H9 (cell line): Measurements from ENCODE around the gene SMTNL2. TPM values are rescaled to one million over a fixed set of nuclear protein-coding genes. Genes with fewer than 3 reads are reported as not detected.

Experiments used
- DNase-seq: peaks from one replicate; pipeline ENCODE4 v3.0.0-alpha.2; 2017
- H2AFZ ChIP-seq: one replicate; pipeline ENCODE4 v1.6.1; 2013; ENCODE audit warnings: mild to moderate bottlenecking, low read length, control low read depth, moderate library complexity
- H2AK5ac ChIP-seq: 2 replicates; pipeline ENCODE4 v1.6.1; 2013; ENCODE audit warnings: low read length, control low read depth, mixed read lengths; ENCODE audit not compliant: insufficient read length
- H2BK120ac ChIP-seq: one replicate; pipeline ENCODE4 v1.6.1; 2013; ENCODE audit warnings: low read depth, mild to moderate bottlenecking, low read length, control low read depth, inconsistent platforms; ENCODE audit not compliant: poor library complexity, severe bottlenecking
- H2BK12ac ChIP-seq: 2 replicates; pipeline ENCODE4 v1.6.1; 2013; ENCODE audit warnings: low read length, control low read depth, mixed read lengths, low read depth; ENCODE audit not compliant: insufficient read length
- H2BK15ac ChIP-seq: 2 replicates; pipeline ENCODE4 v1.6.1; 2013; ENCODE audit warnings: low read depth, low read length, control low read depth
- H2BK20ac ChIP-seq: one replicate; pipeline ENCODE4 v1.6.1; 2013; ENCODE audit warnings: low read depth, mild to moderate bottlenecking, low read length, control low read depth, inconsistent platforms; ENCODE audit not compliant: poor library complexity, severe bottlenecking
- H2BK5ac ChIP-seq: 2 replicates; pipeline ENCODE4 v1.6.1; 2013; ENCODE audit warnings: low read length, control low read depth, mixed read lengths; ENCODE audit not compliant: insufficient read length
- H3K14ac ChIP-seq: 2 replicates; pipeline ENCODE4 v1.6.1; 2013; ENCODE audit warnings: low read length, control low read depth; ENCODE audit not compliant: insufficient read depth
- H3K18ac ChIP-seq: 2 replicates; pipeline ENCODE4 v1.6.1; 2013; ENCODE audit warnings: low read depth, mild to moderate bottlenecking, mixed read lengths, low read length, control low read depth; ENCODE audit not compliant: insufficient read length
- H3K23ac ChIP-seq: 2 replicates; pipeline ENCODE4 v1.6.1; 2013; ENCODE audit warnings: low read length, control low read depth, mixed read lengths, low read depth; ENCODE audit not compliant: insufficient read length
- H3K23me2 ChIP-seq: 2 replicates; pipeline ENCODE4 v1.6.1; 2013; ENCODE audit warnings: low read depth, mild to moderate bottlenecking, mixed read lengths, low read length, control low read depth; ENCODE audit not compliant: insufficient read length, poor library complexity, severe bottlenecking
- H3K27ac ChIP-seq: 2 replicates; pipeline ENCODE4 v1.5.1; 2013; ENCODE audit warnings: low read length, control low read depth, mixed read lengths, low read depth; ENCODE audit not compliant: insufficient read length
- H3K27me3 ChIP-seq: 2 replicates; pipeline ENCODE4 v1.6.1; 2013; ENCODE audit warnings: low read length, control low read depth, inconsistent platforms; ENCODE audit not compliant: insufficient read depth
- H3K4ac ChIP-seq: 2 replicates; pipeline ENCODE4 v1.6.1; 2013; ENCODE audit warnings: low read depth, mild to moderate bottlenecking, control low read depth, inconsistent platforms, low read length, moderate library complexity
- H3K4me1 ChIP-seq: 2 replicates; pipeline ENCODE4 v1.6.1; 2013; ENCODE audit warnings: low read length, control low read depth, inconsistent platforms; ENCODE audit not compliant: insufficient read depth
- H3K4me2 ChIP-seq: 2 replicates; pipeline ENCODE4 v1.6.1; 2013; ENCODE audit warnings: low read length, control low read depth, mixed read lengths; ENCODE audit not compliant: insufficient read length, insufficient read depth
- H3K56ac ChIP-seq: 2 replicates; pipeline ENCODE4 v1.6.1; 2013; ENCODE audit warnings: low read depth, mild to moderate bottlenecking, mixed read lengths, low read length, control low read depth; ENCODE audit not compliant: insufficient read length
- H3K79me1 ChIP-seq: 2 replicates; pipeline ENCODE4 v1.6.1; 2013; ENCODE audit warnings: low read depth, mild to moderate bottlenecking, moderate library complexity, low read length, control low read depth, inconsistent platforms; ENCODE audit not compliant: insufficient read depth, poor library complexity, severe bottlenecking
- H3K79me2 ChIP-seq: 2 replicates; pipeline ENCODE4 v1.6.1; 2013; ENCODE audit warnings: low read length, control low read depth, inconsistent platforms; ENCODE audit not compliant: insufficient read depth
- H3K9ac ChIP-seq: 2 replicates; pipeline ENCODE4 v1.6.1; 2013; ENCODE audit warnings: low read length, control low read depth, mixed read lengths; ENCODE audit not compliant: insufficient read length; ENCODE audit errors: extremely low read depth
- H3K9me3 ChIP-seq: one replicate; pipeline ENCODE4 v1.6.1; 2013; ENCODE audit warnings: low read depth, low read length, inconsistent platforms; ENCODE audit not compliant: control insufficient read depth
- H3T11ph ChIP-seq: one replicate; pipeline ENCODE4 v1.6.1; 2013; ENCODE audit warnings: mild to moderate bottlenecking, low read length, control low read depth, inconsistent platforms
- H4K20me1 ChIP-seq: one replicate; pipeline ENCODE4 v1.6.1; 2013; ENCODE audit not compliant: control insufficient read depth, insufficient read length, insufficient read depth
- H4K5ac ChIP-seq: 2 replicates; pipeline ENCODE4 v1.6.1; 2013; ENCODE audit warnings: low read depth, mild to moderate bottlenecking, mixed read lengths, low read length, control low read depth; ENCODE audit not compliant: insufficient read length
- H4K8ac ChIP-seq: replicated peaks from 2 replicates; pipeline ENCODE4 v1.6.1; 2013; ENCODE audit warnings: low read length, control low read depth, mixed read lengths, low read depth; ENCODE audit not compliant: insufficient read length
- H4K91ac ChIP-seq: 2 replicates; pipeline ENCODE4 v1.6.1; 2013; ENCODE audit warnings: low read depth, mild to moderate bottlenecking, moderate library complexity, mixed read lengths, low read length, control low read depth; ENCODE audit not compliant: insufficient read length
- H3K27ac Mint-ChIP-seq, 3 experiments: 2 replicates in 2 of 3; 3 replicates in 1 of 3; pipeline ENCODE4 v1.8.0; 2020 to 2021; ENCODE audit warnings: mixed read lengths in 3 of 3, mild to moderate bottlenecking in 1 of 3, moderate library complexity in 1 of 3
- H3K27me3 Mint-ChIP-seq: 2 replicates; pipeline ENCODE4 v1.8.0; 2021; ENCODE audit warnings: low read depth, mild to moderate bottlenecking, moderate library complexity, mixed read lengths
- H3K36me3 Mint-ChIP-seq, 3 experiments: 2 replicates in 2 of 3; 3 replicates in 1 of 3; pipeline ENCODE4 v1.8.0; 2020 to 2021; ENCODE audit warnings: low read depth in 3 of 3, mixed read lengths in 3 of 3; ENCODE audit not compliant: insufficient read depth in 1 of 3
- H3K4me1 Mint-ChIP-seq, 2 experiments: 2 replicates each; pipeline ENCODE4 v1.8.0; 2020; ENCODE audit warnings: mixed read lengths in 2 of 2
- H3K4me3 Mint-ChIP-seq, 2 experiments: 2 replicates in 1 of 2; 3 replicates in 1 of 2; pipeline ENCODE4 v1.8.0; 2020 to 2021; ENCODE audit warnings: mild to moderate bottlenecking in 2 of 2, mixed read lengths in 2 of 2, moderate library complexity in 1 of 2
- H3K9me3 Mint-ChIP-seq, 2 experiments: 2 replicates in 1 of 2; 3 replicates in 1 of 2; pipeline ENCODE4 v1.8.0; 2020; ENCODE audit warnings: mild to moderate bottlenecking in 2 of 2, mixed read lengths in 2 of 2, moderate library complexity in 1 of 2
- WGBS: extraction: QIAGEN DNeasy Blood & Tissue Kit; methylation state at CpG from one replicate; pipeline ENCODE4 v1.1.7; 2013; ENCODE audit warnings: missing lambda C conversion rate, low lambda C conversion rate, mixed read lengths; ENCODE audit not compliant: insufficient read length; ENCODE audit errors: extremely low coverage; 5-methylcytosine and 5-hydroxymethylcytosine counted together
- total RNA-seq: library from RNA; stranded (reverse); gene quantifications from 2 replicates; pipeline ENCODE4 v1.2.1, GENCODE V29; 2021
- TF ChIP-seq, protein P1 (sequence below): fragments of 200-600 bp; sonication (generic); conservative IDR thresholded peaks from 3 replicates; pipeline ENCODE4 v1.8.0; 2021; ENCODE audit warnings: antibody characterized with exemption, mild to moderate bottlenecking

Gene SMTNL2
- total RNA-seq, 1 experiment from 2014 or later, result 0.77 TPM

- peaks cover 3% of the 10 kb centered on the region; the same call in 1 of the 2 replicates for H3K4me1 ChIP-seq
- H3K23me2 ChIP-seq, result peaks cover 14% of the 10 kb centered on the region
- no peak overlapping the region for H3K56ac ChIP-seq
- TF ChIP-seq, protein P1, sequence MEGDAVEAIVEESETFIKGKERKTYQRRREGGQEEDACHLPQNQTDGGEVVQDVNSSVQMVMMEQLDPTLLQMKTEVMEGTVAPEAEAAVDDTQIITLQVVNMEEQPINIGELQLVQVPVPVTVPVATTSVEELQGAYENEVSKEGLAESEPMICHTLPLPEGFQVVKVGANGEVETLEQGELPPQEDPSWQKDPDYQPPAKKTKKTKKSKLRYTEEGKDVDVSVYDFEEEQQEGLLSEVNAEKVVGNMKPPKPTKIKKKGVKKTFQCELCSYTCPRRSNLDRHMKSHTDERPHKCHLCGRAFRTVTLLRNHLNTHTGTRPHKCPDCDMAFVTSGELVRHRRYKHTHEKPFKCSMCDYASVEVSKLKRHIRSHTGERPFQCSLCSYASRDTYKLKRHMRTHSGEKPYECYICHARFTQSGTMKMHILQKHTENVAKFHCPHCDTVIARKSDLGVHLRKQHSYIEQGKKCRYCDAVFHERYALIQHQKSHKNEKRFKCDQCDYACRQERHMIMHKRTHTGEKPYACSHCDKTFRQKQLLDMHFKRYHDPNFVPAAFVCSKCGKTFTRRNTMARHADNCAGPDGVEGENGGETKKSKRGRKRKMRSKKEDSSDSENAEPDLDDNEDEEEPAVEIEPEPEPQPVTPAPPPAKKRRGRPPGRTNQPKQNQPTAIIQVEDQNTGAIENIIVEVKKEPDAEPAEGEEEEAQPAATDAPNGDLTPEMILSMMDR, result no peak
- Mint-ChIP-seq H3K4me3 (no peak overlapping the region), H3K4me1 (peaks cover 25 to 35% of the 10 kb centered on the region in 2 experiments), H3K27ac (no peak overlapping the region; a peak in 1 of 7 replicates), H3K27me3 (peaks cover 86% of the 10 kb centered on the region), H3K36me3 (no peaks in the 10 kb centered on the region; a peak in 2 of 7 replicates), H3K9me3 (peaks cover 0 to 2% of the 10 kb centered on the region in 2 experiments; a peak in 2 of 5 replicates)
- no peak overlapping the region for H2BK5ac ChIP-seq
- H2AK5ac ChIP-seq, result no peak overlapping the region
- no peak overlapping the region for H4K91ac ChIP-seq
- H4K8ac ChIP-seq, result no peak overlapping the region
- no peak overlapping the region for H2BK120ac ChIP-seq
- H4K5ac ChIP-seq, result no peak overlapping the region
- H2BK20ac ChIP-seq, result no peak overlapping the region
- H2AFZ ChIP-seq, result no peak overlapping the region
- no peaks in the 10 kb centered on the region for H3K79me2 ChIP-seq
- H3K9ac ChIP-seq, result no peak overlapping the region
- no peak overlapping the region for H3K23ac ChIP-seq
- H3K4me2 ChIP-seq, result no peak overlapping the region
- WGBS, result no CpG with 5 or more reads among the region's 4 CpGs
- H2BK12ac ChIP-seq, result no peak overlapping the region
- H3K27ac ChIP-seq, result no peak overlapping the region
- H4K20me1 ChIP-seq, result no peaks in the 10 kb centered on the region
- H3K9me3 ChIP-seq, result no peaks in the 10 kb centered on the region
- H3K27me3 ChIP-seq, result peaks cover 27% of the 10 kb centered on the region; the same call in 1 of the 2 replicates
- no peak overlapping the region for H3K14ac ChIP-seq
- DNase-seq, result no peak
- no peak overlapping the region for H3K4ac ChIP-seq
- H2BK15ac ChIP-seq, result no peak overlapping the region
- no peak overlapping the region for H3K18ac ChIP-seq
- H3T11ph ChIP-seq, result no peak overlapping the region
- H3K79me1 ChIP-seq, result no peaks in the 10 kb centered on the region
These were observed 59.3 kb downstream of the SMTNL2 start for GRCh38 chr17:4643676-4644075.
